ENCODE data around the gene ADAM20.
A peak's percentile ranks its signal among the peaks of the same experiment; 100 is the strongest.

Gene ADAM20

DNA sequence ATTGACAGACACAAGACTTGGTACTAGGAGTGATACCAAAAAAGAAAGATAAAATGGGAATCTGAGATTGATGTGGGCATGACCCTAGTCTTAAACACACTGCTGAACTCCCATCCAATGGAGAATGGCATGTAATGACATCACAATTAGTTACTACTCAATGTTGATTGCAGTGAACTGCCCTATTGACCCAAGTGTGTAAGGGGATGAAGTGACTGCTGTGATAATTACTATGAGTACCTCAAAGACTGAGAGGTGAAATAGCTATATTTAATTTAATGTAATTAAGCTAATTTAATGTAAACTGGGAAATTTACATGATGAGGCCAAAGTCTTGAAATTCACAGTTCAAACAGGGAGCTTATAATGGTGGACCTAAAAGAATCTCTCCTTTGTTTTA is at the start of gene ADAM20:
Gene ADAM20 (minus strand): TSS at position 101 of the 400 bp plus-strand sequence. CDS start 10,247 bp downstream, outside the sequence.
- Histone ChIP-seq H3K36me3 (ENCODE audit: control insufficient read depth, insufficient read depth, low read length) (no peaks in the 10 kb centered on the region), H3K9ac (ENCODE audit: low read depth, low read length) (no peak within 1 kb of the TSS), H3K9me3 (ENCODE audit: control insufficient read depth, insufficient read depth, low read length) (peaks cover 3% of the 10 kb centered on the region)

GRCh38 chr14:70576891-70577290 is 42.1 kb upstream of the ADAM20 start:
- no peaks in the 10 kb centered on the region for H3K36me3 ChIP-seq (ENCODE audit: control insufficient read depth, insufficient read depth, low read length)
- H3K4me3 ChIP-seq (ENCODE audit: low read depth, low read length) = no peak overlapping the region
- H3K4me1 ChIP-seq (ENCODE audit: control insufficient read depth, insufficient read depth, low read length) = no peaks in the 10 kb centered on the region
- H3K27me3 ChIP-seq (ENCODE audit: control insufficient read depth, insufficient read depth, low read length) = no peaks in the 10 kb centered on the region
- H3K9me3 ChIP-seq (ENCODE audit: control insufficient read depth, insufficient read depth, low read length) = no peaks in the 10 kb centered on the region
- no peak overlapping the region for H3K9ac ChIP-seq (ENCODE audit: low read depth, low read length)

More for the DNA sequence above, at the start of gene ADAM20:
- Histone ChIP-seq H3K27me3 (ENCODE audit: control insufficient read depth, insufficient read depth, low read length) (no peaks in the 10 kb centered on the region), H3K4me3 (ENCODE audit: low read depth, low read length) (no peak within 1 kb of the TSS), H3K4me1 (ENCODE audit: control insufficient read depth, insufficient read depth, low read length) (no peaks in the 10 kb centered on the region)

GRCh38 chr14:70573050-70573449 is 38.2 kb upstream of the ADAM20 start:
- H3K4me1 ChIP-seq (ENCODE audit: control insufficient read depth, insufficient read depth, low read length) = peaks cover 4% of the 10 kb centered on the region
- H3K4me3 ChIP-seq (ENCODE audit: low read depth, low read length) = no peak overlapping the region
- no peaks in the 10 kb centered on the region for H3K9me3 ChIP-seq (ENCODE audit: control insufficient read depth, insufficient read depth, low read length)

DNA sequence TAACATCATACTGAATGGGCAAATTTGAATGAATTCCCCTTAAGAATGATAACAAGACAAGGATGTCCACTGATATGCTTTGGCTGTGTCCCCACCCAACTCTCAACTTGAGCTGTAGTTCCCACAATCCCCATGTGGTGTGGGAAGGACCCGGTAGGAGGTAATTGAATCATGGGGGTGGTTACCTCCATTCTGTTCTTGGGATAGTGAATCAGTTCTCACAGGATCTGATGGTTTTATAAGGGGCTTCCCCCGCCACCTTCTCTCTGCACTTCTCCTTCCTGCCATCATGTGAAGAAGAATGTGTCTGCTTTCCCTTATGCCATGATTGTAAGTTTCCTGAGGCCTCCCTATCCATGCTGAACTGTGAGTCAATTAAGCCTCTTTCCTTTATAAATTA is 36.3 kb upstream of the ADAM20 start:
- Histone ChIP-seq H3K27me3 (ENCODE audit: control insufficient read depth, insufficient read depth, low read length) (no peaks in the 10 kb centered on the region), H3K4me3 (ENCODE audit: low read depth, low read length) (no peak overlapping the region), H3K9me3 (ENCODE audit: control insufficient read depth, insufficient read depth, low read length) (no peaks in the 10 kb centered on the region), H3K36me3 (ENCODE audit: control insufficient read depth, insufficient read depth, low read length) (no peaks in the 10 kb centered on the region), H3K4me1 (ENCODE audit: control insufficient read depth, insufficient read depth, low read length) (peaks cover 4% of the 10 kb centered on the region), H3K9ac (ENCODE audit: low read depth, low read length) (no peak overlapping the region)

More at GRCh38 chr14:70573050-70573449, 38.2 kb upstream of the ADAM20 start:
- H3K36me3 ChIP-seq (ENCODE audit: control insufficient read depth, insufficient read depth, low read length) = no peaks in the 10 kb centered on the region
- H3K9ac ChIP-seq (ENCODE audit: low read depth, low read length) = no peak overlapping the region
- H3K27me3 ChIP-seq (ENCODE audit: control insufficient read depth, insufficient read depth, low read length) = no peaks in the 10 kb centered on the region

DNA sequence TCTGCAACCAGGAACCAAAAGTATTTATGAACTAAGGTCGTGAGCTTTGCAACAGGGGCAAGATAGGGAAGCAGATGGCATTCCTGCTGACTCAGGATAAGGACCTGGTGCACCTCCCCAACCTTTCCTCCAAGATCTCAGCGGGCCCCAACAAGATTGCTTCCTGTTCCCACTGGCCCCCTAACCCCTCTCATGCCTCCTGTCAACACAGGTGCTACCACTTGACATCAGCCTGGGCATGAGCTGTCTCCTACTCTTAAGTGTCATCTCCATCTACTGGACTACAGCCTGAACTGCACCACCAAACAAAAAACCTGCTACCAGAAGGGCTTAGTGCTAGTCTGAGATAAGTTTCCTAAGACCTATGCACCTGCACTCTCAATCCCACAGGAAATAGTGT is 33.0 kb upstream of the ADAM20 start:
- Histone ChIP-seq H3K27me3 (ENCODE audit: control insufficient read depth, insufficient read depth, low read length) (no peaks in the 10 kb centered on the region), H3K4me1 (ENCODE audit: control insufficient read depth, insufficient read depth, low read length) (peaks cover 4% of the 10 kb centered on the region), H3K4me3 (ENCODE audit: low read depth, low read length) (no peak overlapping the region), H3K9ac (ENCODE audit: low read depth, low read length) (no peak overlapping the region), H3K9me3 (ENCODE audit: control insufficient read depth, insufficient read depth, low read length) (no peaks in the 10 kb centered on the region), H3K36me3 (ENCODE audit: control insufficient read depth, insufficient read depth, low read length) (no peaks in the 10 kb centered on the region)

- Histone ChIP-seq H3K36me3 (ENCODE audit: control insufficient read depth, insufficient read depth, low read length) (no peaks in the 10 kb centered on the region), H3K9me3 (ENCODE audit: control insufficient read depth, insufficient read depth, low read length) (peaks cover 11% of the 10 kb centered on the region), H3K27me3 (ENCODE audit: control insufficient read depth, insufficient read depth, low read length) (no peaks in the 10 kb centered on the region), H3K4me1 (ENCODE audit: control insufficient read depth, insufficient read depth, low read length) (no peaks in the 10 kb centered on the region), H3K4me3 (ENCODE audit: low read depth, low read length) (no peak overlapping the region), H3K9ac (ENCODE audit: low read depth, low read length) (no peak overlapping the region)
These were observed 29.1 kb upstream of the ADAM20 start for GRCh38 chr14:70563869-70564268.

GRCh38 chr14:70563417-70563816 is 28.6 kb upstream of the ADAM20 start:
- H3K27me3 ChIP-seq (ENCODE audit: control insufficient read depth, insufficient read depth, low read length) = no peaks in the 10 kb centered on the region
- no peak overlapping the region for H3K4me3 ChIP-seq (ENCODE audit: low read depth, low read length)
- H3K36me3 ChIP-seq (ENCODE audit: control insufficient read depth, insufficient read depth, low read length) = no peaks in the 10 kb centered on the region
- peaks cover 11% of the 10 kb centered on the region for H3K9me3 ChIP-seq (ENCODE audit: control insufficient read depth, insufficient read depth, low read length)
- no peaks in the 10 kb centered on the region for H3K4me1 ChIP-seq (ENCODE audit: control insufficient read depth, insufficient read depth, low read length)
- no peak overlapping the region for H3K9ac ChIP-seq (ENCODE audit: low read depth, low read length)

- Histone ChIP-seq H3K9ac (ENCODE audit: low read depth, low read length) (no peak overlapping the region), H3K36me3 (ENCODE audit: control insufficient read depth, insufficient read depth, low read length) (no peaks in the 10 kb centered on the region), H3K9me3 (ENCODE audit: control insufficient read depth, insufficient read depth, low read length) (peaks cover 11% of the 10 kb centered on the region), H3K4me1 (ENCODE audit: control insufficient read depth, insufficient read depth, low read length) (no peaks in the 10 kb centered on the region), H3K27me3 (ENCODE audit: control insufficient read depth, insufficient read depth, low read length) (no peaks in the 10 kb centered on the region), H3K4me3 (ENCODE audit: low read depth, low read length) (no peak overlapping the region)
These were observed 23.6 kb upstream of the ADAM20 start for GRCh38 chr14:70558356-70558755.

DNA sequence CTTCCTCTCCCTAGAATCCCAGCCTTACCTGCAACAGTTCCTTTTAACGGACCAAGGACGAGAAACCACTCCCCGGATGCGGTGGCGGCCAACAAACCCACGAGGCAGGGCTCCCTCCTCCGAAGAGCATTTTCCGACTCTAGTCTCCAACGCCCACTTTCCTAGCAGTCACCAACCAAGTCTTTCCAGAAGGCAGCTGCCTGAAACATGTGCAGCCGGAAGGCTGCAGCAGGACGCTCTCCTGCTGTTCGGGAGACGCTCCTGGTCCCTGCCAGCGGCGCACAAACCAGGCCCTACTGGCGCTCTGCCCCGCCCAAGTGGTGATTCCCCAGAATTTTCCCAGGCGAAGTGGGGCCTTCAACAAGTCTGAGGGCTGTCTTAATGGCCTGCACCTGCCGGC is 21.1 kb upstream of the ADAM20 start:
- no peaks in the 10 kb centered on the region for H3K27me3 ChIP-seq (ENCODE audit: control insufficient read depth, insufficient read depth, low read length)
- H3K4me3 ChIP-seq (ENCODE audit: low read depth, low read length) = peak overlapping the region; percentile 41

GRCh38 chr14:70538087-70538486 is 3.3 kb upstream of the ADAM20 start:
- Histone ChIP-seq H3K36me3 (ENCODE audit: control insufficient read depth, insufficient read depth, low read length) (no peaks in the 10 kb centered on the region), H3K4me3 (ENCODE audit: low read depth, low read length) (no peak overlapping the region), H3K9me3 (ENCODE audit: control insufficient read depth, insufficient read depth, low read length) (peaks cover 3% of the 10 kb centered on the region), H3K4me1 (ENCODE audit: control insufficient read depth, insufficient read depth, low read length) (no peaks in the 10 kb centered on the region), H3K9ac (ENCODE audit: low read depth, low read length) (no peak overlapping the region), H3K27me3 (ENCODE audit: control insufficient read depth, insufficient read depth, low read length) (no peaks in the 10 kb centered on the region)

More for the DNA sequence above, 21.1 kb upstream of the ADAM20 start:
- no peaks in the 10 kb centered on the region for H3K4me1 ChIP-seq (ENCODE audit: control insufficient read depth, insufficient read depth, low read length)
- no peaks in the 10 kb centered on the region for H3K36me3 ChIP-seq (ENCODE audit: control insufficient read depth, insufficient read depth, low read length)
- H3K9ac ChIP-seq (ENCODE audit: low read depth, low read length) = peak overlapping the region; percentile 3
- H3K9me3 ChIP-seq (ENCODE audit: control insufficient read depth, insufficient read depth, low read length) = no peaks in the 10 kb centered on the region

DNA sequence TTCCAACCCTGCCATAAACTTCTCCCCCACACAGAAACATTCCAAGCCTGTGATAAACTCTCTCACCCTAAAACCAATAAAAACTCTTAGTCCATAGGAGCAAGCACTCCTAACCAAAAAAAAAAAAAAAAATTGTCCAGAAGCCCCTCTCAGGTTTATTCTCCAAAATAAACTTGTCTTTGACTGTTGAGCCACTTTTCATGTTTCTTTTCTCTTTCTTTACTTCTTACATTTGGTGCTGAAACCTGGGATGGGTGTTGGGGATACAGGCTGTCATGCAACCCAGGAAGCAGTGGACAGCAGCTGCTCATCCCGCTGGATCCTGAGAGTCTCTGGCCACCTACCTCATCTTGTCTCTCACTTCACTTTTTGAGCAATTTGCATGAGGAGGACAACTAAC is 2.0 kb upstream of the ADAM20 start:
- Histone ChIP-seq H3K27me3 (ENCODE audit: control insufficient read depth, insufficient read depth, low read length) (no peaks in the 10 kb centered on the region), H3K4me1 (ENCODE audit: control insufficient read depth, insufficient read depth, low read length) (no peaks in the 10 kb centered on the region), H3K9me3 (ENCODE audit: control insufficient read depth, insufficient read depth, low read length) (peaks cover 3% of the 10 kb centered on the region), H3K36me3 (ENCODE audit: control insufficient read depth, insufficient read depth, low read length) (no peaks in the 10 kb centered on the region), H3K9ac (ENCODE audit: low read depth, low read length) (no peak overlapping the region), H3K4me3 (ENCODE audit: low read depth, low read length) (no peak overlapping the region)

DNA sequence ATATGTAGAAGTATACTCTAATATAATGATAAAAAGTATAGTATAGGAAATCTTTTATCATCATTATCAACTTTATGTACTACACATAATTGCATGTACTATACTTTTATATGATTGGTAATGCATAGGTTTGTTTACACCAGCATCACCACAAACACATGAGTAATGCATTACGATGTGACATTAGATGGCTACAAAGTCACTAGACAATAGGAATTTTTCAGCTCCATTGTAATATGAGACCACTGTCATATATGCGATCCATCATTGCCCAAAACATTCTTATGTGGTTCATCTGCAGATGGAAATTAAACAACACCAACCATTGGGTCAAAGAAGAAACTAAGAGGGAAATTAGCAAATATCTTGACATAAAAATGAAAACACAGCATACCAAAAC is 4.4 kb downstream of the ADAM20 start:
- no peak overlapping the region for H3K4me3 ChIP-seq (ENCODE audit: low read depth, low read length)
- no peaks in the 10 kb centered on the region for H3K36me3 ChIP-seq (ENCODE audit: control insufficient read depth, insufficient read depth, low read length)
- no peak overlapping the region for H3K9ac ChIP-seq (ENCODE audit: low read depth, low read length)
- no peaks in the 10 kb centered on the region for H3K27me3 ChIP-seq (ENCODE audit: control insufficient read depth, insufficient read depth, low read length)
- no peaks in the 10 kb centered on the region for H3K4me1 ChIP-seq (ENCODE audit: control insufficient read depth, insufficient read depth, low read length)
- no peaks in the 10 kb centered on the region for H3K9me3 ChIP-seq (ENCODE audit: control insufficient read depth, insufficient read depth, low read length)
